NCI-H128 (cell line): ENCODE measurements around the gene PIK3AP1.
"Not testable (repeated sequence)": the region's sequence is repeated elsewhere in the genome, so short reads cannot be mapped to it uniquely, and the experiment has no call there.

ENCODE experiments used
- DNase-seq: peaks from one replicate; lab custom pipeline; 2025; ENCODE audit not compliant: unreplicated experiment; lab: John Stamatoyannopoulos, UW

PIK3AP1 gene

GRCh38 chr10:96699613-96700012 is 20.7 kb downstream of the PIK3AP1 start:
- DNase-seq = no peak

- not testable (repeated sequence) for DNase-seq
Measured at GRCh38 chr10:96698305-96698704, 22.0 kb downstream of the PIK3AP1 start.

GRCh38 chr10:96697438-96697837 is 22.9 kb downstream of the PIK3AP1 start:
- no peak for DNase-seq

GRCh38 chr10:96696845-96697425 is 23.4 kb downstream of the PIK3AP1 start:
- DNase-seq = no peak

- no peak for DNase-seq
Measured at GRCh38 chr10:96695975-96696634, 24.2 kb downstream of the PIK3AP1 start.

GRCh38 chr10:96695366-96695765 is 24.9 kb downstream of the PIK3AP1 start:
- DNase-seq = no peak

GRCh38 chr10:96693431-96693830 is 26.9 kb downstream of the PIK3AP1 start:
- DNase-seq = no peak

- no peak for DNase-seq
Measured at GRCh38 chr10:96692427-96692826, 27.9 kb downstream of the PIK3AP1 start.

- no peak for DNase-seq
Measured at GRCh38 chr10:96691761-96692160, 28.6 kb downstream of the PIK3AP1 start.

- DNase-seq = no peak
Measured at GRCh38 chr10:96690755-96691730, 29.3 kb downstream of the PIK3AP1 start.

- DNase-seq = no peak
Measured at GRCh38 chr10:96688789-96689188, 31.5 kb downstream of the PIK3AP1 start.

GRCh38 chr10:96687317-96688012 is 32.8 kb downstream of the PIK3AP1 start:
- no peak for DNase-seq

GRCh38 chr10:96686514-96686913 is 33.8 kb downstream of the PIK3AP1 start:
- DNase-seq = no peak

- DNase-seq = no peak
Measured at GRCh38 chr10:96685306-96685705, 35.0 kb downstream of the PIK3AP1 start.

GRCh38 chr10:96684826-96685225 is 35.5 kb downstream of the PIK3AP1 start:
- DNase-seq = no peak

GRCh38 chr10:96683710-96684109 is 36.6 kb downstream of the PIK3AP1 start:
- DNase-seq = no peak

GRCh38 chr10:96683065-96683464 is 37.2 kb downstream of the PIK3AP1 start:
- no peak for DNase-seq

GRCh38 chr10:96681524-96681923 is 38.8 kb downstream of the PIK3AP1 start:
- no peak for DNase-seq

GRCh38 chr10:96680463-96680862 is 39.9 kb downstream of the PIK3AP1 start:
- not testable (repeated sequence) for DNase-seq

- no peak for DNase-seq
Measured at GRCh38 chr10:96678725-96679124, 41.6 kb downstream of the PIK3AP1 start.
